ENCODE measurements around the gene AGGF1. TPM values are rescaled to one million over a fixed set of nuclear protein-coding genes. Genes with fewer than 3 reads are reported as not detected.
A peak's percentile ranks its signal among the peaks of the same experiment; 100 is the strongest.
"Not testable (repeated sequence)": the region's sequence is repeated elsewhere in the genome, so short reads cannot be mapped to it uniquely, and the experiment has no call there.

The AGGF1 gene
- total and polyA plus RNA-seq, 5 experiments from 2014 or later, result 24.4 to 35.9 (median 29.8) TPM

DNA sequence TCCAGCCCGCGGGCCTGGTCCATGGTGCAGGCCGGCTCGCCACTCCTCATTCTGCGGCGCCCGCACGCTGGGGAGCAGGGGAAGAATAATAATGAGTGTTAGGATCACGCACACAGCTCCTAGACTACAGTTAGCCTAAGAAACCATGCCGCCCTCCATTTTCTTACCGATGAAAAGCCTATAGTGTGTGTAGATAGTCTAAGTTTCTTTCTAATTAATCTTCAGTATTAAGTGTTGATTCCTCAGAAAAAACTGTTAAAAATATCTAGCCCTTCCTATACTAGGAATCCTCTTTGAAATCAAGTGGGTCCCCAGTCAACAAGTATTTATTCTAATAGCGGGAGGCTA lies 47.6 kb downstream of the AGGF1 start:
- Mint-ChIP-seq H3K27ac (peak overlapping the region in 2 of 10 donors; percentile 26 to 70), H3K9me3 (peaks cover 0 to 8% (median 0%) of the 10 kb centered on the region in 9 donors), H3K36me3 (peaks cover 0 to 9% (median 6%) of the 10 kb centered on the region in 3 donors), H3K4me1 (peaks cover 8 to 17% (median 11%) of the 10 kb centered on the region in 4 donors), H3K27me3 (no peaks in the 10 kb centered on the region), H3K4me3 (peak overlapping the region; percentile 34 to 78 (median 70))
- POLR2A ChIA-PET, result interaction anchor here (0.9 to 1.3 kb wide), 3 partner anchors 8 to 48 kb away, joined by 3 to 5 read pairs (median 5); partner anchors contain the start of gene AGGF1
- DNase-seq (no peak), ATAC-seq (no peak)

DNA sequence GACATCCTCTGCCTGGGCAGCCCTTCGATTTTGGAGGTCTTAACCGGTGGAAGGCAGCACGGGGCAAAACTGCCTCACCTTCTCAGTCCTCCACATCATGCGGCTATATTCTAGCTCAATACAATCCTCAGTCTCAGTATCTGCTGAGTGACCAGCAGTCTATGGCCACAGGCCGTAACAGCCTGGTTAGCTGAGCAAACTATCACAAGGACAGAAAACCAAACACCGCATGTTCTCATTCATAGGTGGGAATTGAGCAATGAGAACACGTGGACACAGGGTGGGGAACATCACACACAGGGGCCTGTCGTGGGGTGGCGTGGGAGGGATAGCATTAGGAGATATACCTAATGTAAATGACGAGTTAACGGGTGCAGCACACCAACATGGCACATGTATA lies 50.3 kb downstream of the AGGF1 start:
- peaks cover 8 to 20% (median 15%) of the 10 kb centered on the region in 4 donors for H3K4me1 Mint-ChIP-seq
- peak overlapping the region in 3 of 10 donors; percentile 39 to 84 (median 42) for H3K27ac Mint-ChIP-seq
- ATAC-seq, H3K4me3 Mint-ChIP-seq, DNase-seq, POLR2A ChIA-PET, H3K9me3 Mint-ChIP-seq, H3K27me3 Mint-ChIP-seq: not testable (repeated sequence)
- peaks cover 0 to 14% (median 13%) of the 10 kb centered on the region in 3 donors for H3K36me3 Mint-ChIP-seq

DNA sequence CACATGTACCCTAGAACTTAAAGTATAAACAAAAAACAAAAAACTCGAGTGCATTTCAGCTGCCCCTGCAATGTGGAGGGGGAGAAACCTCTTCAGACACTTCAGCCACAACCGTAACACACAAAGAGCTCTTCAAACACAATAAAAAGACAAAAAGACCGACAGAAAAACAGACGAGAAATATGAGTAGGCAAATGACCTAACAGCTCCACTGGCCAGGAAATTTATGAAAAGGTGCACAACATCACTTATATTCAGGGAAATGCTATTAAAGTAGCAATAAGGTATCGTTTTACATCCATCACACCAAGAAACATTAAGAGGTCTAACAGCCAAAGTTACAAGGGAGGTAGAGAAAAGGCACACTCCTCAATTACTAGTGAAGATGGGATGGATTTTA lies 50.7 kb downstream of the AGGF1 start:
- ATAC-seq (no peak), DNase-seq (no peak)
- Mint-ChIP-seq H3K4me1 (peaks cover 11 to 20% (median 16%) of the 10 kb centered on the region in 4 donors), H3K9me3 (peaks cover 0 to 9% (median 0%) of the 10 kb centered on the region in 9 donors), H3K36me3 (peaks cover 0 to 14% (median 13%) of the 10 kb centered on the region in 3 donors), H3K27ac (peak overlapping the region in 1 of 10 donors; percentile 39), H3K27me3 (no peaks in the 10 kb centered on the region), H3K4me3 (no peak overlapping the region)
- POLR2A ChIA-PET, result no interaction called here

DNA sequence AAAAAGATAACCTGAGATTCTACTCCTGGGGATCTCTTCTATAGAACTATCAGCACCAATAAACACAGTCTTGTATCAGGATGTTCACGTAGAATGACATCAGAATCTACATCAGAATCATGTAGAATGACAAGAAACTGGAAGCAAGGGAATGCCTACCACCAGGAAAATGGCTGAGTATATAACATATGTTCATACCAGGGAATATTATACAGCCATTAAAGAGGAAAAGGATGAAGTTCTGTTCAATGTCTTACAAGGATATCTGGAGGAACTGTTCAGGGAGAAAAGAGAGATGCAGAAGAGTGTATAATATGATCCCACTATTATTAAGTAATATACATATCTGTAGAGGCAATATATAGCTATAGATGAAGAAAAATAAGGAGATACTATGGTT lies 52.1 kb downstream of the AGGF1 start:
- POLR2A ChIA-PET, result no interaction called here
- H3K36me3 Mint-ChIP-seq, result peaks cover 0 to 14% (median 13%) of the 10 kb centered on the region in 3 donors
- H3K27ac Mint-ChIP-seq, result peak overlapping the region in 1 of 10 donors; percentile 13
- H3K27me3 Mint-ChIP-seq, result peaks cover 0 to 2% (median 0%) of the 10 kb centered on the region in 5 donors
- no peak for ATAC-seq
- H3K9me3 Mint-ChIP-seq, result peaks cover 0 to 9% (median 0%) of the 10 kb centered on the region in 9 donors
- no peak overlapping the region for H3K4me3 Mint-ChIP-seq
- no peak for DNase-seq
- peaks cover 11 to 22% (median 16%) of the 10 kb centered on the region in 4 donors for H3K4me1 Mint-ChIP-seq

DNA sequence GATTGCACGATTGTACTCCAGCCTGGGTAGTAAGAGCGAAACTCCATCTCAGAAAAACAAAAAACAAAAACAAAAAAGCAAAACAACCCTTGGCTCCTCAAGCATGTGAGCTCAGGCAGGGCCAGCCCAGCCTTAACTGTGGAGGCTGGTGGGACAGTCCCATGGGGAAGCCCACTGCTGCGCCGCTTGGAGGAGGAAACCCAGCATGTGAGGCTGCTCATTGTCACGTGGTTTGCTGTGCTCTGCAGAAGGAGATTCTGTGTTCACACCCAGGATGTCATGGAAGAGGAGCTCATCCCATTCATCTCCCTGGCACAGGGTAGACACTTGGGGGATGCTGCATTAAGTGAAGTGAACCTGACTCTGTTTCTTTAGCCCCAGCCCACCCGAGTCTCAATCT lies 52.9 kb downstream of the AGGF1 start:
- peaks cover 12 to 26% (median 21%) of the 10 kb centered on the region in 4 donors for H3K4me1 Mint-ChIP-seq
- peaks cover 0 to 14% (median 13%) of the 10 kb centered on the region in 3 donors for H3K36me3 Mint-ChIP-seq
- no peak overlapping the region for H3K27ac Mint-ChIP-seq
- H3K27me3 Mint-ChIP-seq, result peaks cover 0 to 3% (median 0%) of the 10 kb centered on the region in 5 donors
- DNase-seq (no peak), ATAC-seq (no peak)
- no peak overlapping the region for H3K4me3 Mint-ChIP-seq
- H3K9me3 Mint-ChIP-seq, result peaks cover 0 to 9% (median 0%) of the 10 kb centered on the region in 9 donors
- POLR2A ChIA-PET, result no interaction called here

DNA sequence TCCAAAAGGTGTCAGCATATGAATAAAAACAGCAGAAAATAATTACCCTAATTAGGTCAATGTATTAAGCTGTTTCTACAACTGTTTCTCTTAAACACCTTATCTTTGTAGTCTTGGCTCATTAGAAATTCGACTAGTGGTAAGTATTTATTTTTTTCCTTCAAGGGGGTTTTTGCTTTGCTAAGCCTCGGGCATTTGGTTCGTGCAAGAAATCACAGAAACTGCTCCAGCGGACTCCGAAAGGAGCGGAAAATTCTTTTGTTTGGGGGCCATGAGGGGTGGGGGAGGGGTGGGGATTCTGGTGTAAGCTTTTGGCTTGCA lies 56.1 kb downstream of the AGGF1 start:
- peaks cover 0 to 9% (median 0%) of the 10 kb centered on the region in 9 donors for H3K9me3 Mint-ChIP-seq
- H3K27me3 Mint-ChIP-seq, result peaks cover 0 to 5% (median 0%) of the 10 kb centered on the region in 5 donors
- DNase-seq (peak in 1 of 10 donors; percentile 22), ATAC-seq (no peak)
- peak overlapping the region; percentile 79 to 97 (median 95) for H3K27ac Mint-ChIP-seq
- H3K4me1 Mint-ChIP-seq, result peaks cover 10 to 32% (median 23%) of the 10 kb centered on the region in 4 donors
- H3K4me3 Mint-ChIP-seq, result peak overlapping the region; percentile 85 to 98 (median 96)
- H3K36me3 Mint-ChIP-seq, result peaks cover 0 to 14% (median 11%) of the 10 kb centered on the region in 3 donors
- POLR2A ChIA-PET, result interaction anchor here (0.8 to 3.1 kb wide), 2 partner anchors 9 to 56 kb away, joined by 3 to 17 read pairs; partner anchors contain the start of gene AGGF1

DNA sequence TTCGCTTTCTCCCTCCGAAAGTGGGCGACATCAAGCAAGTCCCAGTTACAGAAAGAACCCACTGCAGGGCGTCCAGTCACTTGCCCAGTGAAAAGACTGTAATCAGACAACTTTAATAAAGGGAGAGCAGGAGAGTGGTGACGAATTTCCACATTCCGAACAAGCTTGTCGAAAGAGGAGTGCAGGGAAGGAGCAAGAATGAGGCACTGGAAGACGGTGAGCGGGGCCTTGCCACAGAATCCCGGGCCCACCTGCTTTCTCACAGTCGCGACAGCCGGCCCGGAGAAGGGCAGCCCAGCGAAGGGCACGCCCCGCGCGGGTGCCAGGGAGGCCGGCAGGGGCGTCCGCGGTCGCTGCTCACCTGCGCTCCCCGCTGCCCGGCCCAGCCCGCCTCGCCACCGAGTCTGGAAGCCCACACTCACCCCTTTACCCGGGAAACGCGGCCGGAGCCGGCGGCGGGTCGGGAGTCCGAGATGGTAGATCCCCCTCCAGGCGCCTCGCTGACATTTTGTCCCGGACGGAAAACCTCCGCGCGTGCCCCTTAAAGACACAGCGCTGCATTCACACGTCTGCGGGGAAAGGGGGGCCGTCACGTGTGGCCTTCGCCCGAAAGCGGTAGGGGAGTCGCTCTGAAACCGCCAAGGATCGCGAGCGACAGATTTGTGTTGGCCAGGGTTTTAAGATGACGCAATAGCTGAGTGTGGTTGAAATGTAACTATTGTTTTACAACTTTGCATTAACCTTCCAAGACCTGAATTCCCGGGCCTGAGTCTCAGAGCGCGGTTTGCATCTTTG lies 56.7 kb downstream of the AGGF1 start, which contains the start of gene ZBED3:
ZBED3 (minus strand) TSS at position 597 of the 795 bp plus-strand sequence. CDS start 9,407 bp downstream, outside the sequence.
- Mint-ChIP-seq H3K27me3 (peaks cover 0 to 5% (median 0%) of the 10 kb centered on the region in 5 donors), H3K4me1 (peaks cover 10 to 32% (median 21%) of the 10 kb centered on the region in 4 donors), H3K4me3 (peak within 1 kb of the TSS; percentile 85 to 98 (median 96)), H3K36me3 (peaks cover 0 to 11% (median 10%) of the 10 kb centered on the region in 3 donors), H3K9me3 (peaks cover 0 to 9% (median 0%) of the 10 kb centered on the region in 9 donors), H3K27ac (peak within 1 kb of the TSS; percentile 79 to 97 (median 95))
- POLR2A ChIA-PET, result interaction anchor here (0.8 to 3.1 kb wide), 2 partner anchors 10 to 56 kb away, joined by 3 to 17 read pairs; partner anchors contain the start of gene AGGF1
- DNase-seq, result peak; percentile 39 to 78 (median 72)
- peak; percentile 85 to 90 for ATAC-seq

DNA sequence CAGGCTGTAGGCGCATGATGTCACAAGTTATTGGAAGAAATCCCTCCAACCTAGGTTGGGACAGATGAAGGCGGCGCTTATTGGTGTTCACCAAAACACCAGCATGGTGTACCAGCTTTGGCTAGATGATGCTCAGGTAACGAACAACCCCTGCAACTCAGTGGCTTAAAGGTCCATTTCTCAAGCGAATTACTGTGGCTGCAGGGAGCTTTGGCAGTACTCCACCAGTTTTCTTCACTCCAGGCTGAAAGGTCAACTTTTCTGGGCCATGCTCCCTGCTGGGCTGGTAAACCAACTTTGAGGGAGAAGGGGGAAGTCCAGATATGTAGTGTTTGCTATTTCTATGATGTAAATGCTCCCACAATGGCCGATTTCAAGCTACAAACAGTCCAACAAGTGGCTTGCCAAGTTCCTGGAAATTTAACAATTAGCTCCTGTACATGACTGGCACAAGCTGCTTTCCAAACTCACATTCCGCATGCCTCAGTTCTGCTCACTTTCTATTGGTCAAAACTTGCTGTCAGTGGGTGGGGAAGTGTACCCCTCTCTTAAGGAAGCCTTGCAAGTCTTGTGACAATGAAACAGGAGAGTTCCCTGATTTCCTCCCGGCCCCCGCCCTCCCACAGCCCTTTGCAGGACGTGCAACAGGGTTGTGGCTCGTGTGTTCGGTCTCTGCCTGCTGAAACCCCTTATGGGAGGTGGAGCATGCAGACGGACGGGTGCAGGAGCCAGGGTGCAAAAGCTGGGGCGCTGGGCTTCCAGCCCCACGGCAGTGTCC lies 57.5 kb downstream of the AGGF1 start:
- ATAC-seq (no peak), DNase-seq (no peak)
- peak overlapping the region; percentile 85 to 98 (median 96) for H3K4me3 Mint-ChIP-seq
- H3K9me3 Mint-ChIP-seq, result peaks cover 0 to 1% (median 0%) of the 10 kb centered on the region in 9 donors
- peaks cover 0 to 5% (median 0%) of the 10 kb centered on the region in 5 donors for H3K27me3 Mint-ChIP-seq
- peaks cover 0 to 8% (median 7%) of the 10 kb centered on the region in 3 donors for H3K36me3 Mint-ChIP-seq
- H3K27ac Mint-ChIP-seq, result peak overlapping the region; percentile 79 to 96 (median 91)
- peaks cover 10 to 32% (median 21%) of the 10 kb centered on the region in 4 donors for H3K4me1 Mint-ChIP-seq
- POLR2A ChIA-PET, result interaction anchor here (3.1 kb wide), 1 partner anchor 57 kb away, joined by 17 read pairs; the partner anchor contains the start of gene AGGF1

DNA sequence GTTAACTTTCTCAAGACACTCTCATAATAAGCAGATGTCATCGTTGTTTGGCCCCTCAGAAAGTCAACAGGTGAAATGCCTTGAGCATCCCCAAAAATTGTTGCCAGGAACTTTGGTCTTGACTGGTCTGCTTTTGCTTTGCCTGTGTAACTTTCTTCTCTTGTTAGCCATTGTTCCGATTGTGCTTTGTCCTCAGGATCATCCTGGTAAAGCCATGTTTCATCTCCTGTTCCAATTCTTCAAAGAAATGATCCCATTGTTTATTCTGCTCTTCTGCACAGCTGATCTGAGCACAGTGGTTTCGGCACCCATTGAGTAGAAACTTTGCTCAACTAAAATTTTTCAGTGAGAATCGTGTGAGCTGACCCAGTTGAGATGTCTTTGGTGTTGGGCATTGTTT lies 65.0 kb downstream of the AGGF1 start:
- no peak for DNase-seq
- Mint-ChIP-seq H3K4me3 (no peak overlapping the region), H3K27ac (no peak overlapping the region), H3K9me3 (no peaks in the 10 kb centered on the region), H3K36me3 (peaks cover 2 to 6% (median 5%) of the 10 kb centered on the region in 3 donors), H3K4me1 (no peaks in the 10 kb centered on the region), H3K27me3 (no peaks in the 10 kb centered on the region)
- POLR2A ChIA-PET, result no interaction called here
- no peak for ATAC-seq

DNA sequence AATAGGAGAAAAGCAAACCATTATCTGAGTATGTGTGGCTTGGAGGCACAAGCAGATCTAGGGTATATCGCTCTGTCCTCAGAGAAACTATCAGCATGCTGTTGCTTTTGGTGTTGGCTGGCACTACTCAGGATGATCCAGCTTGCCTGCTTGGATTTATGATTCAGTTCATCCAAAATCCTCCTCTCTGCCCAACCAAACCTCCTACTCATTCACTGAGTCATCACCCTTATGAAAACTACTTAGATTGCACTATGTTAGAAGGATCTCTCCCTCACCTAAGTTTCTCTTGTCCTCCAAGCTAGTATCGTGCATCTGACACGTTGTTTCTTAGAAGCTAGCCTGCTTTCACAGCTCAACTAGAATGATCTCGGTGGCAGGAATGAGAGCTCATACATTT lies 71.1 kb downstream of the AGGF1 start:
- H3K4me1 Mint-ChIP-seq, result peaks cover 0 to 1% (median 0%) of the 10 kb centered on the region in 4 donors
- DNase-seq (no peak), ATAC-seq (no peak)
- no peaks in the 10 kb centered on the region for H3K27me3 Mint-ChIP-seq
- POLR2A ChIA-PET, result no interaction called here
- peaks cover 0 to 18% (median 0%) of the 10 kb centered on the region in 3 donors for H3K36me3 Mint-ChIP-seq
- H3K9me3 Mint-ChIP-seq, result peaks cover 0 to 2% (median 0%) of the 10 kb centered on the region in 9 donors
- H3K4me3 Mint-ChIP-seq, result no peak overlapping the region
- no peak overlapping the region for H3K27ac Mint-ChIP-seq

DNA sequence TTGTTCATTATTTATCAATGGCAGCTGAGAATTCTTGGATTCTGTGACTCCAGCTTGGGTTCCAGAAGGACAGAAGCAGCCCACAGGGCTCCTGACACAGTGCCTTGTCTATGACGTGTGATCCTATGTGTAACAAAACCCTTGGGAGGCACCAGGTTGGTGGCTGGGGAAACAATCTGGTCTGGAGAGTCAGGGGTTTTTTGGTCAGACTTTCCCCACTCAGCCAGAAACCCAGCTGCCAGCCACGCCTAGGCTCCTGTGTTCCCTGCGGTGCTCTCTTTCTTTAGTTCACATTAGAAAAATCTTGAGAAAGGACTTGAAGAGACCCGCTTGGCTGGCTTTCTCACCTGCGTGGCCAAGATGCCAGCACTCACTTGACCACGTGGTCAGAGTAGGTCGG lies 72.3 kb downstream of the AGGF1 start:
- DNase-seq (no peak), ATAC-seq (no peak)
- H3K27ac Mint-ChIP-seq, result no peak overlapping the region
- POLR2A ChIA-PET, result no interaction called here
- H3K4me3 Mint-ChIP-seq, result no peak overlapping the region
- H3K27me3 Mint-ChIP-seq, result no peaks in the 10 kb centered on the region
- peaks cover 0 to 1% (median 0%) of the 10 kb centered on the region in 4 donors for H3K4me1 Mint-ChIP-seq
- peaks cover 0 to 6% (median 0%) of the 10 kb centered on the region in 9 donors for H3K9me3 Mint-ChIP-seq
- peaks cover 0 to 23% (median 0%) of the 10 kb centered on the region in 3 donors for H3K36me3 Mint-ChIP-seq

DNA sequence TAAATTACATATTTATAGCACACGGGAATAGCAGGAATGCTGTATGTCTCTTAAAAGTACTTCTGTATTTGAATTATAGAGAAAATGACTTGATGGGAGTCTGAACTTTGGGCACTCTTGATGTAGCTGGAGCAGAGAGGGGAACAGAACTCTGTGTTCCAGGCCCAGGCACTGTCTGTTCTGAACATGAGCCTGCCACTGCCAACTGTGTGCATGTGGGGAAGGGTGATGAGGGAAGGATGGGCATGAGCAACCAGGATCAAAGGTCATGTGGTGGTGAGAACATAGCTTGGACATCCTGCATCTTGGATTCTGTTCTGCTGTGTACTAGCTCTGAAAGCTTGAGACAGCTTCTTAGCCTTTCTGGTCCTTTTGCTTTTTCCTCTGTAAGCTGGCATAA lies 73.3 kb downstream of the AGGF1 start:
- H3K27me3 Mint-ChIP-seq, result no peaks in the 10 kb centered on the region
- POLR2A ChIA-PET, result no interaction called here
- no peak overlapping the region for H3K4me3 Mint-ChIP-seq
- DNase-seq (no peak), ATAC-seq (no peak)
- peaks cover 0 to 6% (median 0%) of the 10 kb centered on the region in 9 donors for H3K9me3 Mint-ChIP-seq
- no peak overlapping the region for H3K27ac Mint-ChIP-seq
- H3K4me1 Mint-ChIP-seq, result peaks cover 0 to 1% (median 0%) of the 10 kb centered on the region in 4 donors
- H3K36me3 Mint-ChIP-seq, result peaks cover 0 to 23% (median 0%) of the 10 kb centered on the region in 3 donors

Data from naive thymus-derived CD8-positive, alpha-beta T cell (primary cell).